HG03565 (cell line): ENCODE results near the gene MTAP.
"Not testable (repeated sequence)": the region's sequence is repeated elsewhere in the genome, so short reads cannot be mapped to it uniquely, and the experiment has no call there.

Experiments
- ATAC-seq: cut with Tn5 transposase; IDR thresholded peaks from one replicate; pipeline ENCODE4 v1.9.1; 2021; ENCODE audit warnings: mild to moderate bottlenecking, moderate library complexity; ENCODE audit not compliant: unreplicated experiment

Gene MTAP

DNA sequence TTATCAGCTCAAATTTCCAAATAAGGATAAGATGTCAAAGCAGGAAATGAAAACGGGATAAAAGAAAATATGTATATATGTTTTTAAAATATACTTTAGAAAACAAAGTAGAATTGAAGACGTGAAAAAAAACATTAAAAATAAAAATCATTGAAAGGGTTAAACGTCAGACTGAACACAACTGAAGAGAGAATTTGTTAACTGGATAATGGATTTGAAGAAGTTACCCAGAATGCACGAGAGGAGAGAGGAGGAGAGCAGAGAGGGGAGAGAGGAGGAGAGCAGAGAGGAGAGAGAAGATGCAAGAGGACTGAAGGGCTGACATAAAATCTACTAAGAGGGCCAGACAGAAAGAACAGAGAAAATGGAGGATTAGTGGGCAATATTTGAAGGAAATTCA is 103.8 kb downstream of the MTAP start:
- ATAC-seq, result no peak

DNA sequence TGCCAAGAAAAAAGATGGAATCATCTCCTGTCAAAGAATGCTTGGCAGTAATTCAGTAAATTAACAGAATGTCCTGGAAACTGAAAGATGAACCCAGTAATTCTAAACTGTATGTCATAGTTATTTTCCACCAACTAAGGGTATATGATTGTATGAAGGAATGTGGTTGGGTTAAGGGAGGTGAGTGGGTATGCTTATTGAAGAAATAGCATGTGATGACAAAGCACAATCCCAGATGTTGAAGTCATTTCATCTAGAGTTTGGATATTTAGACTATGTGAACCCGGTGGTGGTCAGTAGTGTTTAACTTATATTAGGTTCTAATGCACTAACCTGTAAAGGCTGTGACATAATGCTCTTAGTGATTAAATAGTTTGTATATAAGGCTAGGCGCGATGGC is 104.4 kb downstream of the MTAP start:
- ATAC-seq, result no peak

DNA sequence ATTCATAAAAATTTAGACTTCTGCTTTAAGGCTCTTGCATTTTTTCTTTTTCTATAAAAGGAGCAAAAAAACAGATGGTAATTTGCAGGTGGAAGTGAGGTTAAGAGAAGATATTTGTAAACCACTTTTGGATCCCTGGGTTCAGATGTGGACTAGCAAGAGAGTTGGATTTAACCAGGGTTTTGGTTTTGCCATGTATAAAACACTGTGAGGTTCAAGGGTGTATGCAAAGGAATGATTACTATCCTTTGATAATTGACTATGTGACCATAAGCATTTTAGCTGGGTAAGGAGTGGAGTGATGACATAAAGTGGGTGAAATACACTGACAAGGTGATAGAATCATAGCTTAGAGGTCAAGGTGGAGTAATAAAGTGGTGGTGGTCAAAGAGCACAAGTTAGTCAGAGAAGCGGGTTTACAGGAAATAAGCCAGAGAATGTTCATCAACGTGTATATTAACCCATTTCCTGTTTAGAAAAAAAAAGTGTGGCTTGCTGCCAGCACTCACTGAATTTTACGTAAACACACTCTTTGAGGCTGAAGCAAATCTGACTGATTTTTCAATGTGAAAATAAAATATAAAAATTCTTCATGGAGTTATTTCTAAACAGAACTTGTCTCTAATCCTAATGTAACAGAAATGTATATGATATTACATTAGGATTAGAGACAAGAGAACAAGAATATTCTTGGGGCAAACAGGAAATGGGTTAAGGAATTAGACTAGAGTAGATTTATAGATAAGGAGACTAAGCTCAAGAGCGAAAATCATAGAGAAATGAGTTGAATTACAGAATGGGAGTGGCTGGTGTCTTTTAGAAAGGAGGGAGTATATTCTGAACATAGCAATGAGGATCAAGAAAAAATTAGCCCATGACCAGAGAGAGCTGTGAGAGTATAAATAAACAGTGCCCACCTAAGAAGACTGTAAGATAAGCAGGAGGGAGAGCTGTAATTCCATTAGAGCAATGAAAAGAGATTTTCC is 117.2 kb downstream of the MTAP start:
- ATAC-seq, result peak; percentile 84

DNA sequence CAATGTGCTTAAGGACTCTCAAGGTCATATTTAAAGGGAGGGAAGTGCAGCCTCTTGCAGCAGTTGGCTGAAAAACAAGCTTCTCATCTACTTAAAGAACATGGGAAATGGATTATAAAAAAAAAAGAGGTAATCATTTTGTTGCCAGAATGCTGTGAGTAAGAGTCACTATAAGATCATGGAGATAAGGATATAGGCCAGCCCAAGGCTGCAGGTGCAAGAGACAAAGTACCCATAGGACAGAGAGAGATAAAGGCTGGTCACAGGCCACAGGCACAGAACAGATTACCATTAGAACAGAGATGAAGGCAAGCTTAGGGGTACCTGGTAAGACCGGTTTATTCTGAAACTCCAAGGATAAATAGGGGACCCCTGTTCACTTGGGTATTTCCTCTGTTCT is 121.3 kb downstream of the MTAP start:
- ATAC-seq, result no peak

DNA sequence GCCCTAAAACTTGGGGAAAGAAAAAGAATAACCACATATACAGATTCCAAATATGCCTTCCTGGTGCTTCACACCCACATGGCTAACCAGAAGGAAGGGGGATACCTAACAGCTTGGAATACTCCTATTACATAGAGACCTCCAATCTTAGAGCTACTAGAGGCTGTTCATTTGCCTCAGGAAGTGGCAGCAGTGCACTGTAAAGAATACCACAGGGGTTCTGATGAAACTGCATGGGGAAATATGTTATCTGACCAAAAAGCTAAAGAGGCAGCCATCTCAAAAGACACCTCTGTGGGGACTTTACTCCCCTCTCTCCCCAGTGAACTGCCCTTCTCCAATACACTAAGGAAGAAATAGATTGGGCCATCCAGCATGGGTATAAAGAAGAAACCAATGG is 125.3 kb downstream of the MTAP start:
- no peak for ATAC-seq

DNA sequence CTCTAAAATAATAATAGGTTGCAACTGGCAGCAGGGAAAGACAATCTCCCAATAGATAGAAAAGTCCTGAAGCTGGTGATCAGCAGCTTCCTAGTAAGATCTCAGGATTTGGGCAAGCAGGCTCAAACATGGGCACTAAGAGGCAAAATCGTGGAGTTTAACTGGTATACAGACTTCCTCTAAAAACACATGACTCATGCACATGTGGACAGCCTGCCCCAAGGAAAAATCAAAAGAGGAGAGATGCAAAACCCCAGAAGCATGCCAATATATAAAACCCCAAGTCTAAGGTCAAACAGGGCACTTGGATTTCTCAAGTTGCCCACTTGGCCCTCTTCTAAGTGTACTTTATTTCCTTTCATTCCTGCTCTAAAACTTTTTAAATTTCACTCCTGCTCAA is 129.0 kb downstream of the MTAP start:
- no peak for ATAC-seq

DNA sequence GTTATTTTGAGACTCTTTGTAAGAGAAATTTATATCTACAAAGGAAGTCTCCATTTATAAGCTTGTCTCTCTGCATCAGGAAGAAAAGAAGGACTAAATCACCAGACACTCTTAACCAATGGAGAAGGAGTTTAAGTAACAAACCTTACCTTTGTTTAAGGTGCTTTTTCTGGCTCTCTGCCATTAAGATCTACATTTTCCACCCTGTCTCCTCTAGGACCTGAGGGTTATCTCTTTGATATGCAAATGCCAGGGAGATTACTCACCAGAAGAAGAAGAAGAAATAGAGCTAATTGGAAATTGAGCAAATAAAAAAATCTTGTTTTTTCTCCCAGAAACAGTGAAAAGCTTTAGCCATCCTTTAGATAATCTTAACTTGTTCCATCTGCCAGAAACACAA is 130.8 kb downstream of the MTAP start:
- ATAC-seq, result no peak

DNA sequence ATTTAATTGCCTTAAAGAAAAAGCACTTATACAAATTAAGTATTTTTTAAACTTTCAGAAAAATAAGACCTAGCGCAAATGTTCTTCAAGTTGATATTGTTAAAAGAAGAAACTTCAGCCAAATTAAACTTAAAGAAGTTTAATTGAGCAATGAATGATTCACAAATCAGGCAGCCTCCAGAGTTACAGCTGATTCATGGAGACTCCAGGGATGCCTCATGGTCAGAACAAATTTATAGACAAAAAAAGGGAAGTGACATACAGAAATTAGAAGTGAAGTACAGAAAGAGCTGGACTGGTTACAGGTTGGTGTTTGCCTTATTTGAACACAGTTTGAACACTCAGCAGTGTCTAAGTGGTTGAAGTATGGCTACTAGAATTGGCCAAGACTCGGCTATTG is 131.4 kb downstream of the MTAP start:
- no peak for ATAC-seq

DNA sequence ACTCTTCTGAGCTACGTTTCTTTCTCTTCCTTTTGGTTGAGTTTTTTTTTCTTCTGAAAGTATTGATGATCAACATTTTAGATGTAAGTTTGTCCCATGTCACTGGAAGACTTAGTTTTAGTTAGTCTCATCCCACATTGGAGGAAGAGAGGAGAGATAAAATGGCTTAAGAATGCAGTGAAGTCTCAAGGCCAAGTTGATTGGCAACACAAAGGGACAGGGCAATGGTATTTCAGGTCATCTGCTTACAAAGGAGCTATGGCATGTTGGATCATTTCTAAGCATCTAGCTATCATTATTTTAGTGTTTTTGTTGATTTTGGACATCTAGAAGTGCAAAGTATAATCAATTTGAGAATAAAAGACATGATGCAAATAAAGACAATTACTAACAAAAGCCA is 133.2 kb downstream of the MTAP start:
- no peak for ATAC-seq

DNA sequence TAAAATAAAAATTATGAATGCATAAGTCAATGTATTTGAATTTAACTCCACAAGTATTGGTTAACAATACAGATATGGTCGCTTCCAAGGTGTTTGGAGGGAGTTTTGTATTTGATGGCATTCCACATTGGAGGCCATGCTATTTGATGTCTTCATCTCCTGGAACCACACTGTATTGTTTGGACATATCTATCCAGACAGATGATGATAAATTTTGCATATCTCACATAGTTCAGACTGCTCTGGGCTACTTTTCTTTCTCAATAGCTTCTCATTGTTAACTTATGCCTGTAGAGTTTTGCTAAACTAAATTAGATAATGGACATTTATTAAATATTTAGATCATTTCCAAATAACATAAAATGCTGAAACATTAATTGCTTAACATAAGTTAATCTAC is 133.7 kb downstream of the MTAP start:
- no peak for ATAC-seq

DNA sequence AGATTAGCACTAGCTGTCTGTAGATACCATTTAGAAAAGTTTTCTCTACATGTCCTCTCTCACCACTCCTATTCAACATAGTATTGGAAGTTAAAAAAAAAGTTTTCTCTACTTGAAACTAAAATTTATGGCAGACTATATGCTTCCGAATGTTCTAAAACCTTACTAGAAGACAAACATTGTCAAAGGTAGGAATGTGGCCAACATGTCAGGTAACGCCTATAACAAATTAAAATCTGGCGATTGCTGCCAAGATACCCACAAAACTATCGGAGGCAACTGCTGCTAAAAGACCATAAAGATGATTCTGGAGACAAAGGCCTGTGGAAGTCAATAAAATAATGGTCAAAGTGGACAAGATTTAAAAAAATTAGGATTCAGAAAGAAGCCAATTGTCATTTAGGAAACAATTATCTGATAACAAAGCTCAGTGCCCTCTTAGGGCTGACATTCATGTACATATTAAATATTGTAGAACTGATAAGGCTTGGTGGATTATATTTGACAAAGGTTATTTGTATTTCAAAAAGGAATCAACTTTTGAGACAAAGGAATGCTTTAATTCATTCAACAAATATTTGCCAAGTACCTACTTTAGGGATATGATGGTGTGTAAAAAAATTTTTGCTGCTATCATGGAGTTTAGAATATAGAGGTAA is 139.0 kb downstream of the MTAP start:
- no peak for ATAC-seq

DNA sequence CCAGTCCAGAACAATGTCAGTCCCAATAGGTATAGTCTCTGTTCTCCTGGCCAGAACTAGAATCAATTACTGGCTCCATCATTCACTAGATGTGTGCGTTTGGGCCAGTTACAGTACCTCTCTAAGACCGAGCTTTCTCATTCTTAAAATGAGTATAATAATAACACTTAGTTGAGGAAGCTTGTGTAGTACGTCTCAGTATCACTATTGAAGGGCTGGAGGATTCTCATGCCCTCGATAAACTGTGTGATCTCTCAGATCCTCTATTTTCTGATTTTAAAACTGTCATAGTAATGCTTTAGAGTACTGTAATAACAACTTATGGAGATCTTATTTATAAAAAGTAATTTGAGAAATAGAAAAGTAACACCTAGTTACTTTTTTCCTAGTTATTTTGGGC is 141.0 kb downstream of the MTAP start:
- no peak for ATAC-seq

DNA sequence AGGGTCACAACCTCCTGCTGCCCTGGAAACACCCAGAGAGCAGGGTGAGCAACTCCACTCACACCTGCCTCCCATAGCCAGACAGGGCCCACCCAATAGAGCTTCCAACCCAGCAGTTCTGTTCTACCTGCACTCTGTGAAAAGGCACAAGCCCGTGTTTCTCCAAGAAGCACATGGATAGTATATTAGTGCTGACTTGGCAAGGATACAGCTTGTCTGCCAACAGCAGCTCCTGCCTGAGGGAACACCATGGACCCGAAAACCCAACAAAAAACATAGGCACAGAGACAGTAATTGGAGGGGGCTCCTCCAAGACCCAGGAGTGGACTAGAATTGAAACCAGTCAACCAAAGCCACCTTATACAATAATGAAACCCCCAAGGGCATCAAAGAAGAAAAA is 143.2 kb downstream of the MTAP start:
- ATAC-seq, result no peak

DNA sequence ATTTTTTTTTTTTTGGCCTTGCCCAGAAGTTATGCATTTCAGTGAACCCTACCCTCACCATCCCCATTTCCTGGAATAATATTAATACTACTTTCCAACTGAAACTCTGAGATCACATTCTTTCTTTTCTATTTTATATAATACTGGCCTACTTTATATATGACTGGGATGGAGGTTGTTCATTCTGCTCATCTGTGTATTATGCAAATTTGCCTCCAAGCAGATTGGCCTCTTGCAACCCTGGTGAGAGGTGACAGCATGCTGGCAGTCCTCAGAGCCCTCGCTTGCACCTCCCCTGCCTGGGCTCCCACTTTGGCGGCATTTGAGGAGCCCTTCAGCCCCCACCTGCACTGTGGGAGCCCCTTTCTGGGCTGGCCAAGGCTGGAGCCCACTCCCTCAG is 156.4 kb downstream of the MTAP start:
- no peak for ATAC-seq

DNA sequence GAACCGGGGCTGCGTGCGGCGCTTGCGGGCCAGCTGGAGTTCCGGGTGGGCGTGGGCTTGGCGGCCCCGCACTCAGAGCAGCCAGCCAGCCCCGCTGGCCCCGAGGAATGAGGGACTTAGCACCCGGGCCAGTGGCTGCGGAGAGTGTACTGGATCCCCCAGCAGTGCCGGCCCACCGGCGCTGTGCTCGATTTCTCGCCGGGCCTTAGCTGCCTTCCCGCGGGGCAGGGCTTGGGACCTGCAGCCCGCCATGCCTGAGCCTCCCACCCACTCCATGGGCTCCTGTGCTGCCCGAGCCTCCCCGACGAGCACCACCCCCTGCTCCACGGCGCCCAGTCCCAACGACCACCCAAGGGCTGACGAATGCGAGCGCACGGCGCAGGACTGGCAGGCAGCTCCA is 156.8 kb downstream of the MTAP start:
- not testable (repeated sequence) for ATAC-seq

DNA sequence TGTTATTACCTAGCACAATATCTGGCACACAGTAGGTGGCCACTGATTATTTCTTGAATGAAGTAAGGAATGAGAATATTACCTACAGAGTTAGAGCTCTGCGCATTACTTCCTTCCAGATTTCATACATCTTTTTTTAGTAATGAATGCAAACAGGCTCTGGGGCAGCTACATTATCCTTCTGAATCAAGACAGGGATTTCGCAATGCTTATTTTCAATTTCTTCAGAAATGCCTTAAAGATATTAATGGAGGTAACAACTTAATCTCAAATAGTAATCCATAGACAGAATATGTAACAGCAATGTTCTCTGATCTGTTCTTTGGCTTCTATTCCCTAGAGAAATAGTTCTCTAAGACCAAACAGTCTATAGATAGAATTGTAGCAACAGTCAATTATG is 159.1 kb downstream of the MTAP start:
- ATAC-seq, result no peak

DNA sequence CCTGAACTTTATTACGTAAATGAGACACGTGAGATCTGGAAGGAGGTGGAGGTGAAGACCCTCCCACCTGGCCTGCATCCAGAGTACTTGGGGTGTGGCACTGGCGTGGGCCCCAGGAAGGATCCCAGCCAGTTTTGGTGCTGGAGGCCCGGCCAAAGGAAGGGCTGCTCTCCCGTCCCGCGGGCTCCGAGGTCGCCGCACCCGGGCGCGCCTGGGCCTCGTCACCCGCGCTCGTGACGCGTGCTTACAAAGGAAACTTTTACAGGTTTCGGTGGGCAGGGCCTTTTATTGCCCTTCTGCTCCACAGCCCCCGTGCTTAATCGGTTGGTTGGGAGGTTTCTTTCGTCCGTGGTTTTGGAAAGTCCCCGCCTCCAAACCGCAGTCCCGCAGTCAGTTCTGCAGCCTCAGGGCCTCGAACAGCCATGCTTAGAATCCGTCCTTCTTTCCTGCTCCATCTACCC is 162.5 kb downstream of the MTAP start:
- peak; percentile 42 for ATAC-seq

DNA sequence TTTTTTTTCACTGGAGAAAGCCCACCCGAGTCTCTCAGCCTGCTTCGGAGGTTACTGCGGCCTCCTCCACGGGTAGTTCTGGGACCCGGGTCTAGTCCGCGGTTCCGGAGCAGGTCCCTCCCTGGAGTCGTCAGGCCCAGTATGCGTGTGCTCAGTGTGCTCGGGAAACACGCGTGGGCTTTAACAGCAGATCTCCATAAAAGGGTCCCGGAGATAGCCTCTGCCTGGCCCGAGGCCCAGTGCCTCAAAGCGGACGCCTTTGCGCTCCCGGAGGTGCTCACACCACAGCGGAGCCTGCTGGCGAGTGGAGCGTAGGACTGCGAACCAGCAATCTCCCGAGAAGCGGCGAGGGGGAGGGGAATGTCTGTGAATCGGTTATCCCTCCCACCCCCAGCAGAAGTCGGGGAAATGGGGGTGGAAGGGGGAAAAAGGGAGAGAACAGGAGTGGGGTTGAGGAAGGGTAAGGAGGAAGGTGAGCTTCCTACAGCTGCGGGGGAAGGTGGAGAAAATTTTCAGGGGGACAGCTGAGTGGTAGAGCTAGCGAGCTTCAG is 163.0 kb downstream of the MTAP start:
- peak; percentile 79 for ATAC-seq

DNA sequence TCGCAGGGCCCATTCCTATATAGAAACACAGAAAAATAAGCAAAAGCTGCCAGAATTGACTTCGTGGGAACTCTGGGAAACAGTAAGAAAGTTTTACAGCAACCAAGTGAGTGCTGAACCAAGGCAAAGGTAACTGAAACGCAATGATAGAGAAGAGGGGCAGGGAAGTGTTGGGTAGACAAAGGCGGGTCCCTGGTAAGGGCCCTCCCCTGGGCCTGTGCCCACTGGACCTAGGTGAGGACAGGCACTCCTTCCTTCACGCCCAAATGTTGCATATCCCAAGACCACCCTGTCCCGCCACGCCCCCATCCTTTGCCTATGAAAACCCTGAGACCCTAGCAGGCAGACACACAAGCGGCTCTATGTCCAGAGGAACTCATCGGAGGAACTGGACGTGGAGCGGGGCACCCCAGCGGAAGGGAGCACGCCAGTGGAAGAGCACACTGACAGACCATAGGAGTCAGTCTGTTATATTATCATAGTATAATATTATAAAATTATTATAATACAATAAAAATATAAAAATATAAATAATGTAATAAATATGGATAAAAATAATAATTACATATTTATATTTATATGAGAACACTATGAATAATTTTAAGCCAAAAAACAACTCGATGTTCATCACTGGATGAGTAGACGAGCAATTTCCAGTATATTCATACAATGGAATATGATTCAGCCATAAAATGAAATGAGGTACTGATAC is 163.9 kb downstream of the MTAP start:
- no peak for ATAC-seq

DNA sequence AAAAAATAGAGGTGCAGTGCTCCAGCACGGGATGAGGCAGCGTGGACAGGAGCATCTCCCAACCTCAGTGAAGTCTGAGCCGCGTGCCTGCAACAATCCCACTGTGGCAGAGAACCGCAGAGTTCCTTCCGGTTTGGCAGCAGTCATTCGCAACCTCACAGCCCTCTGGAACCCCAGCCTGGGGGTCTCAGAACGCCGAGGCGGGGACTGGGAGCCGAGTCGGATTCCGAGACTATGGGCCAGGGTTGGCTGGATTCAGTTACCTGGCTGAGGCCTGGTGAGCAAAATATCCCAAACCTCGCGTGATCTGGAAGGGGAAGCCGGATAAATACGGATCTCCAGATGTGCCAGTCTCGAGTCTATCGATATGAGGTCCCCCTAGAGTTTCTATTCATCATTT is 164.7 kb downstream of the MTAP start:
- no peak for ATAC-seq

DNA sequence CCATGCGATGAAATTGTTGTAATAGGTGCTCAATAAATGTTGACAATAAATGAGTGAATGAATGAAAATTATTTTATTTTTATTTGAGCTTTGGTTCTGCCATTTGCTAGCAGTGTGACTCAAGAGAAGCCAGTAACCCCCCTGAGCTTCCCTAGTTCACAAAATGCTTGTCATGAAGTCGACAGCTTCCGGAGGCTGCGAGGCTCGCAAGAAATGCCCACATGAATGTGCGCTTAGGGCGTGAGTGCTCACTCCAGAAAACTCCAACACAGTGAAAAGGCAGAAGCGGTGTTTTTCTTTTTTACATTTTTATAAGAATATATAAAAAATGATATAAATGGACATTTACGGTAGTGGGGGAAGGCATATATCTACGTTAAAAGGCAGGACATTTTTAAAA is 165.3 kb downstream of the MTAP start:
- ATAC-seq, result no peak
